G401 (cell line): ENCODE data around the gene KCNJ16. TPM values are rescaled to one million over a fixed set of nuclear protein-coding genes. Genes with fewer than 3 reads are reported as not detected.

Experiments
- DNase-seq: peaks from one replicate; pipeline ENCODE4 v3.0.0-alpha.2; 2015; ENCODE audit warnings: low spot score
- in situ Hi-C: cut with HindIII; loops from 2 replicates; pipeline ENCODE4 v1.10.0; 2016; ENCODE audit warnings: low sequenced_read_pairs, mixed read lengths
- total RNA-seq: library from RNA; depleted of rRNA; stranded (reverse); fragments of >200 nt; shearing (Covaris generic); gene quantifications from 2 replicates; pipeline ENCODE4 v1.2.3, GENCODE V29; 2014

The KCNJ16 gene
- total RNA-seq, 1 experiment from 2014 or later: 16.6 TPM

DNA sequence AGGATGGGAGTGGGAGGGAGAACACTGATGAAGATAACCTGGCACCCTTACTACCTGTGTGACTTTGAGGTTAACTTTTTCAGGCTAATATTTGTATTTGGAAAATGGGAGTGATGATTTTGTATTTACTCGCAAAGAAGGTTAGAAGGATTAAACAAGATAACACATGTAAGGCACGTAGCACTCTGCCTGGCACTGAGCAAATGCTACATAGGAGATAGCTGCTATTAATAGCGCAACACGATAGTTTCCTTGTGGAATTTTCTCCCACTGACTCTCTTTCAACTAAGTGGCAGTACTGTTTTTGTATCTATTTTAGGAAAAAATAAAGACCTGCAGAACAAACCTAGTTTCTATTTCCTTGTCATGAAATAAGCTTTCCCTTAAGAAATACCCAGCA lies 15.4 kb upstream of the KCNJ16 start:
- DNase-seq: no peak
- in situ Hi-C loops: no loop called here

DNA sequence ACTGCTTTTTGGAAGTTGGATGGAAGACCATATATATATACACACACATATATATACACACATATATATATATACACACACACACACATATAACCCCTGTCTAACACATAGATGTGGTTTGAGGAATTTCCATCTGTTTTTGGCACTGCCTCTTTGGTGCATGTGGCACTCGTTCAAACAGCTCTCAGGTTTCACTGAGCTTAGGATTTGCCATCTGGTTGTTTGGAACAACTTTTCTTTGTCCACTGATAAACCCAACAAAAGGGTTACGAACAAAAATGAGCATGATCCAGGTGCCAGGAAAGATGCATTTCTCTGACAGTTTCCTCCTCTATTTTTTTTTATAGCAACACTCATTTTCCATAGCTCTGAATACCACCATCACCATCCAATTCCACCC lies 14.6 kb upstream of the KCNJ16 start:
- DNase-seq: no peak
- in situ Hi-C loops: no loop called here

DNA sequence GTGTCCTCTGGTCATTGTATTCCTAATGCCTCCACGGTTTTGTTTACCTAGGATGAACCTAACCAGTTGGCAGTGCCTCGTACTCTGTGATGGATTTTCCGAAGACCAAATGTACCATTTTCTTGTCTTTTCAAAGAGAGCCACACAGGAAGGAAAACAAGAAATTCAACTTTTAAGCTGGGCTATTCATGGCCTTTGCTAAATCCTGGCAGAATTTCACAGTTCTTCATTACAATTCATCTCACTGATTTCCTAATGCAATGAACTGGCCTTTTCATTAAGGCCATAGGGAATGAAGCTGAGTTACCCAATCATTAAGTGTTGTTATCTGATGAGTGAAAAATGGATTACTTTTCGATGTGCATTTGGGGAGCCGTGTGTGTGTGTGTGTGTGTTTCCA lies 7.9 kb upstream of the KCNJ16 start:
- in situ Hi-C loops: no loop called here
- DNase-seq: no peak

DNA sequence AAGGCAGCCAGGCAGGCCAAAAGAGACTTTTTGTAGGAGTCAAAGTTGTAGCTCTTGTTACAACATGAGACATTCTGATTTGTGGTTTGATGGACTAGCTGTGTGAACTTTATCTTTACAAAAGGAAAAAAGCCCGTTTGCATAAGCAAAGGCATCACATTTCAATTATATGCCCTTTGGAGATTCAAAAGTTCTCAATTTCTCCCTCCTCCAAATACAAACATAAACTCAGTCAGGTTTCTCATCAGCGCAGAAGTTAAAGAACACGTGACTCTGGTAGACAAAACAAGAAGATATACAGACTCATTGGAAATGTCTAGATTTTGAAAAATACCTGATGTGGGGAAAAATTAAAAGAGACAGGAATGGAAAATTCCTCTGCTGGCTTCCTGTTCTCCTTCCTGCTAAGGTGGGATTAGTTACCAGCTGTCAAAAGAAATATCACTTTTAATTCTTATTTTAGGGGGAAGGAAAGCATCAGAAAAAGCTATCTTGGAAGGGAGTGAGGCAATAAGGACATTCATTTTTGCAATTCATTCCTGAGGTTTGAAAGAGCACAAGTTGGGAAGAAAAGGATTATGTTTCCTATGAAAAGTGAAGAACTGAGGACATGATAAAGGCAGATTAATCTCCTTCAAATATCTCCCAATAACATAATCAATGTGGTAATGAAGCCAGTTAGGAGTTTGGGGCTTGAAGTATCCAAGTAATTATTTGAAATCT lies 4.6 kb upstream of the KCNJ16 start:
- DNase-seq: no peak
- in situ Hi-C loops: no loop called here

DNA sequence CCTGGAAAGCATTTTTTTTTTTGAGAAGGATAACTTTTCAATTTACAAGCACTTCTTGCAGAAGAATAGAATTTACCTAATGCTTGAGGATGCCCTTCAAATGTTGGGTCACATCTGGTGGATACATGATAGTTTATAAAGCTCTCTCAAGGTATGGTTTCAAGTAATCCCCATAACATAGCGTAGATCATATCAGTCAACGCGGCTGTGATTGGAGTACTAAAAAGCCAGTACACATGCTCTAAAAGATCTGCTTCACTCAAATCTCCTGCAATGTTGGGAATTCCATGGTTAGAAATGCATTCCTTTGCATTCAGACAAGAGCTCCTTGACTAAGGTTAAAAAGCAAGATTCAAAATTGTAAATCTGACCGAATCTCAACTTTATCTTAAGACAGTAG lies 3.9 kb upstream of the KCNJ16 start:
- in situ Hi-C loops: no loop called here
- DNase-seq: no peak

DNA sequence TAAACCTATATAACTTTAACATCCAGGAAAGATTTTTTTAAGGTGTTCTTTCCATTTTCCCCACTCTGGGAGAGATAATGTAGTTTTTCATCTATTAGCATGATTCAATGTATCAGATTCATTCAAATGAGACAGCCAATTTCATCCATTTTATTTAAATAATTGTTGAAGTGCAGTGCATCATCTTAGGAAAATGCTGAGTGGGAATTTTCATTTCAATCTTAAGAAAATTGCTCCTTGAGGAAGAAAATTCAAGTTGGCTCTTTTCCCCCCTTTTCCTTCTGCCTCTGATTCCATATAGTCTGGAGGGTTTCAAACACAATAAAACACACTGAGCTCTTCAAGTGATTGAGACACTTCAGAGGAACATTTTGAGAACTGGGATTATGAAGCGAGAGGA lies 3.4 kb upstream of the KCNJ16 start:
- DNase-seq: no peak
- in situ Hi-C loops: no loop called here

DNA sequence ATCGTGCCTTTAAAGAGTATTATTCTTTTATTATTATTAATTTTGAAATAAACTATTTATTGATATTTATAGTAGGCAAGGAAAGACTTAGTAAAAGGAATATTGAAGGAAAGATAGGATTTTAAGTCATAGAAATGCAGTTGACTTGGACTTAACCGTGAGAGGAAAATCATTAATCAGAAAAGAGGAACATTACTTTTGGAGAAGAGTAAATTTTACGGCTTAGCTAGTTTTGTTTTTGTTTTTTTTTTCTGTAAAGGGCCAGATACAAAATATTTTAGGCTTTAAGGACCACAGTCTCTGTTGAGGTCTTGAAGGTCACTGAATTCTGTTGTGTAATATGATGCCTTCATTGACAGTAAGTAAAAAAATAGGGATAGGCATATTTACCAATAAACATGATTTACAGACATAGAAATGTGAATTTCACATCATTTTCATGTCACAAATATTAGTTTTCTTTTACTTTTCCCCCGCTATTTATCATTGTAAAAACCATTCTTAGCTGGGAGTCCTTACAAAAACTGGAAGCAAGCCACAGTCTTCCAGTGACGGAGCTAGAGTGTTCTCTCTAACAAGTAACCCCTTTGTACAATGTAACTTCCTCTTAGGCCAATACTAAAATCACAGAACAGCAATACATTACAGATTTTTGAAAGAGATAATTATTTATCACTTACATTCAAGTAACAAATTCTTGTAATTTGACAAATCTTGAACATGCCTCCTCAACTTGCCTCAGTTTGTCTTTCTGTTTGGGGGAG lies 2.3 kb upstream of the KCNJ16 start:
- DNase-seq: no peak
- in situ Hi-C loops: no loop called here

DNA sequence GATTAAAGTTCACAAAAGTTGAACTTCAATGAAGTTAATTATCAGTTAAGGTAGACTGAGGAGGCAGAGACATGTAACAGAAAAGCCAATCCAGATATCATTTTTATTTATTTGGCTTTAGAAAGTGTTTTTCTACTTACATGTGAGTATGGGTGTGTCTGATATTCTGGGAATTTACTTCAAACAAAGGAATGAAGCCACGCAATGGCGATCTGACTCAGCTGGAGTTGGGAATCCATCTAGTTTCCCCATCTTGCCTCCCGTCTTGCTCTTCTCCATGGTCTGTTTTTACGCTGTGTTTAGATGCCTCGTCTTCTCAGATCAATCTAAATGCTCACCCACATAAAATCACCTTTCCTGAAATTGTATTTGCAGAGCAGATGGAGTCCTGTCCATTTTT lies 1.7 kb upstream of the KCNJ16 start:
- no peak for DNase-seq
- in situ Hi-C loops: no loop called here

DNA sequence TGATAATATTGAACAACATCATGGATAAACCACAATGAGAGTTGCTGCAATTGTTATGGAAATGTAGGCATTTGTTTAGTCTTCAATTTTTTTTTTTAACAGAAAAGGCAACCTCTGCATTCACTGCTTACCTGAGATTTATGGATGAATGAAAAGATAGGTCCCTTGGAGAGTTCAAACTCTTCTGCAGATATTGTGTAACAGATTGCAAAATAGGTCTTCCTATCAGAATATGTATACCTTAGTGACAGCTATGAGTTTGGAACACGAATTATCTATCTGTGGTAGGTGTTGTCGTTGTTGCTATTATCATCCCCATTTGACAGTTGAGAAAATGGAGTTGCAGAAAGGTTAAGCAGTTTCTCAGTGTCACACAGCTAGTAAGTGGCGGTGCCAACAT lies 1.2 kb upstream of the KCNJ16 start:
- in situ Hi-C loops: no loop called here
- DNase-seq: no peak

DNA sequence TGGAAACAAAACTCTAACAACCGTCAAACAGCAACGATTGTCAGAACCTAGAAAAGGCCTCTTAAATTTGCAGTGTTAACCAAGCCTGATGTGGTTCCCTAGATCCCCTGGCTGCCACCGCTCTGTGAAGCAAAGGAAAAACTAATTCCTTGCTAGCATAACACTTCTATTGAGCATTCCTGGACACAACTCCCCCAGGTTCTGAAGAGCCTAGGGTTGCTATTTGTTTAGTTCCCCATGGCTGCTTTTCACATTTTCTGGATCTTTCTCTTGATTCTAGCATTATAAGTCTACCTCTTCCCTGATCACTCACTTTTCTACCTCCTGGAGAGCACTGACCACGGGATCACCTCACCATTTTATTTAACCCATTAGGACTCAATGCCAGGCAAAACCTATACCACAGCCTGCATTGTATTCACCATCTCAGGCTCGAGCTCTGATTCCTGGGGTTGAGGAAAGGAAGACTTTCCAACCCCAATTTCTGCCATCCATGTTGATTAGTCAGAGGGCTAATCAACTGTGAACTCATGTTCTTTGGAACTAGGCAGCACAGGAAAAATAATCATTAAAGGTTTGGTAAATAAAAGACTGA lies 692 bp upstream of the KCNJ16 start:
- DNase-seq: no peak
- in situ Hi-C loops: no loop called here

DNA sequence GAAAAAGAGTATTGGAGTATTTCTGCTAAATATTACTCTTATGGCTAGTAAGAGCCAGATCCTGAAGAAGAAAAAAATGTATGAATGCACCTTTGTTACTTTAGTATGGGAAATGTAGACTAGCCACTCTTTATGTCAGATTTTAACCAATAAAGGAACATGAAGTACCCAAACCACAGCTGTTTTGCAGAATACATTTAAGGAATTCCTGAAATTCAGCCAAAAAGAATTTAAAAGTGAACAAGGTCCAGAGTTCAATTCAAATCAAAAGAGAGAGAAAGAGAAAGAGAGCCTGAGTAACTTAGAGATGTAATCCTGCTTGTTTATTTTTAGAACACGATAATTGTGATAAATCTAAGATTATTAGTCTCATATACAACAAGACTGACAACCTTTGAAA lies 1.2 kb downstream of the KCNJ16 start:
- DNase-seq: no peak
- in situ Hi-C loops: no loop called here

DNA sequence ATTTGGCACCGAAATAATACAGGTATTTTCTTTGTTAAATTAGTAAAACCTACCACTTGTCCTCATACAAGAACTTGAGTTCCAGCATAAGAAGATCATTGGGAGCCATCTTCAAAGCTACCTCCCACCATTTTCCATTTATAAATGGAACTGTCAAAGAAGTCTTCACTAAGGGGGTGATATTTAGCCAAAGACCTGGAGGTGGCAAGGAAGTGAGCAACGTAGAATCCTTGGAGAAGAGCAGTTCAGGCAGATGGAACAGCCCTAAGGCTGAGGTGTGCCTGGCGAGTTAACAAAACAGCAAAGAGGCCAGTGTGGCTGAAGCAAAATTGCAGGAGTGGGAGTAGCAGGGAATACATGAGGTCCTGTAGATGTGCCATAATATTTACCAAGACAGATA lies 1.8 kb downstream of the KCNJ16 start:
- no peak for DNase-seq
- in situ Hi-C loops: no loop called here

DNA sequence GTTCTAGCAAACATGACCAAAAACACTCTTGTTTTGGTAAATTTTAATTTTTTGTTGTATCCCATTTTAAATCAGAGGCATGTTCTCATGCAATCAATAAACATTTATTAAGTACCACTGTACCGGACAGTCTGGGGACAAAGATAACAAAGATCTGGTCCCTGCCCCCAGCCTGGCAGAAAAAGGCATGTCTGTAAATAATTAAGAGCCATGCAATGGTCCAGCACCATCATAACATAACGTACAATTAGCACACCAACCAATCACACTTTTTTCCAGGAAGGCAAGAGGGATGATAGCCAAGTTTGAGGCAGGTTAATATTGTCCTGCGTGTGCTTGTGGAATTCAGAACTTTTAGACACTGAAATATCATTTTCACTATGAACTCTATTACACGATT lies 3.5 kb downstream of the KCNJ16 start:
- no peak for DNase-seq
- in situ Hi-C loops: no loop called here

DNA sequence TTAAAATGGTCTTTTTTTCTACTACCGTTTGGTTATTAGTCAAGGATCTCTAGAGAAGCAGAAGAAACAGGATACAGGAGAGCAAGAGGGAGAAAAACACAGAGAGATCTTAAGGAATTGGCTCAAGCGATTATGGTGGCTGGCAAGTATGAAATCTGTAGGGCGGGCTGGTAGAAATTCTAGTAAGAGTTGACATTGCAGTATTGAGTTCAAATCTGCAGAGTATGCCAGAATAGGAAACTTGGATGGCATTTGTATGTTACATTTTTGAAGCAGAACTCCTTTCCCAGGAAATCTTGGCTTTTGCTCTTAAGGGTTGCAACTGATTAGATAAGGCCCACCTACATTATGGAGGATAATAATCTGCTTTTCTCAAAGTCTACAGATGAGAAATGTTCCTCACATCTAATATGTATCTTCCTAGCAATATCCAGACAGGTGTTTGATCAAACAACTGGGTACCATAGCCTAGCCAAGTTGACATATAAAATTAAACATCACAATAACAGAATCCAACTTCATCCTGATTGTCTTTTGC lies 4.0 kb downstream of the KCNJ16 start:
- no peak for DNase-seq
- in situ Hi-C loops: no loop called here

DNA sequence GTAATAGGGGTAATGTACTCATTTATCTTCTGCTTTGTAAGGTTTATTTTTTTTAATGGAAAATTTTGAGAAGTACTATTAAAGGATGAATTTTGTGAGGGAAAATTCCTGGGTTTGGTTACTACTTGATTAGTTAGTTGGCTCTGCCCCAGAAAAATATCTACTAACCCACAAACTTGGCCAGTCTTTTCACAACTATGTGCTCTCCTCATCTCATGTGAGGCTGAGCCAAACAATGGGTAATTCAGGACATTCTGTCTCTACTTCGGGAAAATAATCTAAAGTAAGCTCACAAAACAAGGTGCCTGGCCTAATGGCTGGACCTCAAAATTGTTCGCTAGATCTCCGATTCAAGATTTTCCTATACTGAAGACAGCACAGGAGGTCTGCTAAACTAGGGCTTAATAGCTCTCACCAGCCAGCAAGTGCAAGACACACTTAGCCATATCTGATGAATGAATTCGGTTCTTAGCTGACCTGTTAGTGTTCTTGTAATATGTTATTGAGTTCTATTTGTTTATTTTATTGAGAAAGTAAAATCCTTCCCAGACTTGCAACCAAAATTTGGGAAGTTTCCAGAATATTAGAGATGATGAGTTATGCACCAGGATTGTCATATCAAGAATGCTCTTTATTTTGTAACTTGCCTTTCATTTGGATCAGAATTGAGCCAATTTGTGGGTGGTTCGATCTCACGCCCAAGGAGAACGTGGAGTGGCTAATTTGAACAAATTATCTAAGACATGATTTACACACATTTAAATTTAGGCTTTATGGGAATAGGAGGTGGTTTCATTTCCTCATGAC lies 5.7 kb downstream of the KCNJ16 start:
- no peak for DNase-seq
- in situ Hi-C loops: no loop called here

DNA sequence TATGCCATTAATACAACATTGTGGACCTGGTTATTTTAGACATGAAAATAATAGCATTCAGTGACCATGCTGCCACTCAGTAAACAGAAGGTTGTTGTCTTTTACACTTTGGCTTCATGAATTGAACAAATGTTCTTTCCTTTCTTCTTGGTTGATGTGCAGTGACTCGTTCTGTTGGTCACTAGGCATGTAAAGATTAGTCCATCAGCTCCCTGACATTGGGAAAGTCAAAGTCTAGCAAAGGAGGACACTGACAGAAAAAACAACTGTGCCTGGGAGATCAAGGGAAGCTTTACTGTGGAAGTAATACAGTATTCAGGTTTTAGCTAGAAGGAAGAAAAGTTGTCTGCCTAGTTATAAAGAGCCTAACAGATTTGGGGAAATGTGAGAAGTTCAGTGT lies 6.9 kb downstream of the KCNJ16 start:
- in situ Hi-C loops: no loop called here
- DNase-seq: no peak

DNA sequence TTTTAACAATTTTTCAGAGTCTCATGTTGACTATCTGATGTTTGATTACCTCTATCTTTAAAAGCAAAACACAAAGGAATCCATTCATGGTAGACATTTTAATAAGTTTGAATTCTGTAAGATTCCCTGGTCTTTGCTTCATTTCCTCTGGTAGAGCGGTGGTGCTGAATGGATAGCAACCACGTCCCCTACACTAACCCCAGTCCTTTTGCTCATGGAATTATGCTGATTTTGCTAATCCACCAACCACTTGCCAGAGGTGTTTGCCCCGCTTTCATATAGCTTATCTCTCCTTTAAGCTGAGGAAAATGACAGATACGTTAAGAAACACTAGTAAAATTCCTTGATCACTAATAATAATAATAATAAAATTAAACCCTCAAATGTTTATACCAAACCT lies 9.5 kb downstream of the KCNJ16 start:
- in situ Hi-C loops: no loop called here
- no peak for DNase-seq

DNA sequence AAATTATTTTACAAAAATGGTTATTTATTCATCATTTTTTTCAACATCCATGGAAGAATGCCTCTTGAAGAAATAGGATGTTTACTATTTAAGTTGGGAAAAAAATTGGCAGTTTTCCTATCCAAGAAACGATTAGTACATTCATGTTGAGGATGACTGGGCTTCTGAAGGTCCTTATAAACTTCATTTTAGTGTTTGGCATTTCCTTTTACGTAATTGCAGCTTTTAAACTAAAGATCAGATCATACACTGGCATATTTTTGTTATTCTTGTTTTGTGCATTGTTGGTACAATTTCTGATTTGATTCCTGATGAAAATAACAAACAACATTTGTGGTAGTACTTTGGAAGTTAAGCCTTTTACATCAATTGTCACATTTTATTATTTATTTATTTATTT lies 11.5 kb downstream of the KCNJ16 start:
- no peak for DNase-seq
- in situ Hi-C loops: no loop called here

DNA sequence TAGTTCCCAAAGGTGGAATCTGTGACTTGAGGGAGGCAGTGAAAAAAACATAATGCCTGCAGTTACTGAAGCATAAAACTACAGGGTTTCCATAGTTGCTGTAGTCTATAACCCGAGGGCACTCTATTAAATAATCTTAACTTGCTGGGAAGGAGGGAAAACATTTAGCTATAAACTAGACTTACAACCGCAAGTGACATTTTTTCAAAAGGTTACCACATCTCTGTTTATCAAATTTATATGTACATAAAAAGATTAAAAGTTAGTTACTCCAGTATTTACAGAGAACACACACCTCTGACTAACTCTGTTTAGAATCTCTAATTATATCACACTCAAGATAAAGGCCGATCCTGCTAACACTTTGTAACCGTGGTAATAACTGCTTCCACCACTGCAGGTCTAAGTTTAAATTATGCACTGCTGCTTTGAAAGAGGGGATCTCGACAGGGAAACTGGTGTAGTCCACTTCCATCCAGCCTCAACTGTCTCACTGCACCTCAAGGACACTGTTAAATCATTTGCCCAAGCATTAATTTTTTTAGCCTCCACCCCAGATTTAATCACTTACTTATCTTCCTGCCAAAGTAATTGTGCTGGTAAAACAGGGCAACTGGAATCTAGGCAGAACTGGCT lies 14.6 kb downstream of the KCNJ16 start:
- in situ Hi-C loops: no loop called here
- DNase-seq: no peak
